Effector CD8-positive, alpha-beta T cell (primary cell): ENCODE results near the gene ABHD16A.

Source experiments
- DNase-seq: peaks from one replicate; lab custom pipeline; 2025; lab: John Stamatoyannopoulos, UW

ABHD16A gene

GRCh38 chr6:31689249-31690110 is 13.6 kb downstream of the ABHD16A start:
- DNase-seq, result no peak

DNA sequence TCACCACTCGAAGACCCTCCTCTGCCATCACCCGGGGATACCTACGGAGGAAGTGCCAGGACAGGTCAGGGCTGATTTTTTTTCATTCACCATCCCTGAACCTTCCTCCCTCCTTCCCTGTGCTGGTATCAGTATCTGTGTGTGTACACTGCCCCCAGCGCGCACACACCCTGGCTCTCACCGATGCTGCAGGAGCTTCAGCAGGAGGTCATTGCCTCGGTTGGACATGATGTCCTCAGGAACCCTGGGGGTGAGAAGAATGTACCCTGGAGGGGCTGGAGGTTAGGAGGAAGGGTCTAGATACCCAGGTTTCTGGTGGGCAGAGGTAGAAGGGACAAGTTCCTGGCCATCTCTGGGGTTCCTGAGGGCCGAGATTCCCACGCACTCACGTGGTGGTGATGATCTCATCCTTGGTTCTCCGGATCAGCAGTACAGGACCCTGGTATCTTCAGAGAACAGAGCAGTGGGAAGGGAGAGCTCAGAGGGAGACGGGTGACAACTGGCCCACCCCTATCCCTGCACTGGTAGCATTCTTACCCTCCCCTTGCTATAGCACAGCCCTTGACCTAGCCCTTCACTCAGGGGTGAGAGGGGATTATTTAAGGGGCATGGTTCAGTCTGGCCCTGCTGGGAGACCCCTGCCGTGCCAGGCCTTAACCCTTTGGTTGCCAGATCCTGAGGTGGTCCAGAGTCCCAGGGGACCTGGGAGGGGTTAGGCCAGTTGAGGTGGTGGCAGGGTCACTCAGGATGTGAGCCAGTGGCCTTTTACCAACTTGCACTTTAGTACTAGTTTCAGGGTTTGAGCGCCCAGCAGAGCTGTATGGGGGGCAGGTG is 15.0 kb downstream of the ABHD16A start:
- no peak for DNase-seq

GRCh38 chr6:31687321-31687720 is 15.8 kb downstream of the ABHD16A start:
- no peak for DNase-seq

DNA sequence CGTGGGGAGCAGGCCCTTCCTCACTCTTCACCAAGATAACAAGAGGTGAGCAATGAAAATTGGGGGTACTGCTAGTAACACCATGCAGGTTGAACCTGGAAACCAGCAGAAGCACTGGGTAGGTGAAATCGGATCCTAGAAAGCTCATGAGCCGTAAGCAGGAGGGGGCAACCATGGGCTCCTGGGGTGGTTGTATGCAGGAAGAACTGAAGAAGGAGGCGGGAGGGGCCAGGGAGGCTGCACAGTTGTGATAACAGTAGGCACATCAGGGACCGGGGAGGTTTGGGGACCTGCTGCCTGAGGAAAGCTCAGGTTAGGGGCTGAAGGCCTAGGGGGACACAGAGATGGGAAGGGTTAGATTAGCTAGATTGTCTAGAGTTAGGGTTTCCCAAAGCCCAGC is 16.6 kb downstream of the ABHD16A start:
- no peak for DNase-seq

GRCh38 chr6:31683591-31683990 is 19.5 kb downstream of the ABHD16A start:
- no peak for DNase-seq

GRCh38 chr6:31681135-31681671 is 21.9 kb downstream of the ABHD16A start:
- DNase-seq, result peak; percentile 14

GRCh38 chr6:31680226-31681134 is 22.6 kb downstream of the ABHD16A start, which contains the start of gene LY6G5C:
TSS of gene LY6G5C (minus strand) at chr6:31681067. CDS start at chr6:31680373, 694 bp downstream.
- DNase-seq, result peak; percentile 23

GRCh38 chr6:31677955-31678354 is 25.2 kb downstream of the ABHD16A start:
- no peak for DNase-seq

GRCh38 chr6:31676904-31677303 is 26.2 kb downstream of the ABHD16A start:
- DNase-seq, result no peak

DNA sequence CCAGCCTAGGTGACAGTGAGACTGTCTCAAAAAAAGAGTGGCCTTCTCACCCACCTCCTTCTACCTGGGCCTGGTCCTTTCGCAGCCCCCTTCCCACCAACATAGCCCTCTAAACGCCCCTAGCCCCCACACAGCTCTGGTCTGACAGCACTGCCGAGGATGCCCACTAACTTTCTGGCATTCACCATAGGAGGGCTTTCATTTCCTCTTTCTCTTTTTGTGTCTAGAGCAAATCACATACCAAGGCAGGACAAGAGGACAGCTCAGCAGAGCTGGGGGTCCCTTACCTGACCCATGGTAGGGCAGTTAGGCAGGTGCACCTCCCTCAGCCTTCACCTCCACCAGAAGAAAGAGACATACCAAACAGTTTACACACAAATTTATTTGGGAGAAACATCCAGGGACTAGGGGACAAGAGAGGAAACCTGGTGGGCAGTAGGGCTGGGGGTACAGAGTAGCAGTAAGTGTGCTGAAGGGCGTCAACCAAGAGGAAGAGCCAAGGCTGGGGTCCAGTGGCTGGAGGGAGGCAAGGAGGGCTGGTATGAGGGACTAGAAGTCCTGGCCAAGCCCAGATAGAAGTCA is 26.7 kb downstream of the ABHD16A start:
- no peak for DNase-seq

DNA sequence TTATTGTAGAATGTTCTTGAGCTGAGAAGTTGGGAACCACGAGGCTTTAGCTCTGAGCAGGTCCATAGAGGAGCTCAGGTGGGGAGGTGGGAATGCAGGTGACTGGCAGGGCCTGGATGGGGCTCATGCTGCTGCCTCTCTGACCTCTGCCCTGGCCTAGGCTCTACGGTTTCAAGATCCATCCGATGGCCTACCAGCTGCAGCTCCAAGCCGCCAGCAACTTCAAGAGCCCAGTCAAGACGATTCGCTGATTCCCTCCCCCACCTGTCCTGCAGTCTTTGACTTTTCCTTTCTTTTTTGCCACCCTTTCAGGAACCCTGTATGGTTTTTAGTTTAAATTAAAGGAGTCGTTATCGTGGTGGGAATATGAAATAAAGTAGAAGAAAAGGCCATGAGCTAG is 33.4 kb downstream of the ABHD16A start, which contains the start of gene LY6G5B:
Gene LY6G5B, plus strand, starts transcription at position 301 of the 400 bp plus-strand sequence. CDS start 975 bp downstream, outside the sequence.
- DNase-seq, result no peak

DNA sequence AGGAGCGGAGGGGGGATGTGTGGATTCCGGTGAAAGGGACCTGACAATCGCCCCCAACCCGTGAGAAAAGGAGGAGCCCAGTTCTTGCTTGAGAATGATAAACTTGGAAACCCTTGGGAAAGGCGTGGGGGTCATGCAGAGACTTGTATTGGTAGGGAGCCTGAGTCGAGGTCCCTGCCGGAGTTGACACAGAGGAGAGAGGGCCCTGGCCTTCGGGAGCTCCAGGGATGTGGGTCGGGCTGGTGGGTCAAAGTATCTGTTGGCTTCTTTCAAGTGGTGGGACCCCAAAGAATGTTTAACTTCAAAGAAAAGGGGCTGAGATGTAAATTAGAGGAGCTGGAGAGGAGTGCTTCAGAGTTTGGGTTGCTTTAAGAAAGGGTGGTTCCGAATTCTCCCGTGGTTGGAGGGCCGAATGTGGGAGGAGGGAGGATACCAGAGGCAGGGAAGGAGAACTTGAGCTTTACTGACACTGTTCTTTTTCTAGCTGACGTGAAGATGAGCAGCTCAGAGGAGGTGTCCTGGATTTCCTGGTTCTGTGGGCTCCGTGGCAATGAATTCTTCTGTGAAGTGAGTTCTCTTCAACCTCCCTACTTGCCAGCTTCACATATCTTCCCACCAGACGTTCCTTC is 36.7 kb downstream of the ABHD16A start:
- DNase-seq, result no peak

GRCh38 chr6:31665501-31666336 is 37.4 kb downstream of the ABHD16A start, which contains the start of gene CSNK2B:
TSS of gene CSNK2B (plus strand) at chr6:31666080. CDS start at chr6:31666832, 752 bp downstream.
- DNase-seq, result peak; percentile 96

DNA sequence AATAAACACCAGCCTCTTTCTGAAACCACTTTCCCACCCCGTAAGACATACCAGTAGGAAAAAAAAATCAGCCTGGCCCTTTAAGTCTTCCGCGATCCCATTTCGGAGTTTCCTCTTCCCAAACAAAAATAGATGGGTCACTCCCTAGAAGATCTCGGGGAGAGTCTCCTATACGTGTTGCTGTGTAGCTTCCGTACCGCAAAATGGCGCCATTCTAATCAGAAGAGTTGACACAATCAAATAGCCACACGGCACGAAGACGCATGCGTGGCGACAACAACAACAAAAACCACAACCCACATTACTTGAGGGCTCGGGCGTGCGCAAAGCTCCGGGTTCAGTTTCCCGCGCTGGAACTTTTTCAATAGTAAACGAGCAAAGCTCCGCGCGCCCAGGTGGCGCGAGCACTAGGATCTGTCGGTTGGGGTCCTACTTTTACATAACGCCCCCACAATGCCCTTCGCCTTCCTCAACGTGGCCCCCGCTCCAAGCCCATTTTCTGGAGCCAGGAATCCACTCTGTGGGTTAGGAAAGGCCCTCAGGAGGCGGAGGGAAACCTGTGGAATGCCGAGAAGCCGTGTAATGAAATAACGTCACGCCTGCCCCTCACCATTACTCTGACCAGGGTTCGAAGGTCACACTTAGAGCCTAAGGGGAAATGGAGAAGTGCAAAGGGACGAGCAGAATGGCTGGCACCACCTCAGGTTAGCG is 38.2 kb downstream of the ABHD16A start, which contains the start of gene GPANK1:
Gene GPANK1, minus strand, starts transcription at position 208 of the 711 bp plus-strand sequence. CDS start 519 bp downstream, outside the sequence.
- DNase-seq, result peak; percentile 82

DNA sequence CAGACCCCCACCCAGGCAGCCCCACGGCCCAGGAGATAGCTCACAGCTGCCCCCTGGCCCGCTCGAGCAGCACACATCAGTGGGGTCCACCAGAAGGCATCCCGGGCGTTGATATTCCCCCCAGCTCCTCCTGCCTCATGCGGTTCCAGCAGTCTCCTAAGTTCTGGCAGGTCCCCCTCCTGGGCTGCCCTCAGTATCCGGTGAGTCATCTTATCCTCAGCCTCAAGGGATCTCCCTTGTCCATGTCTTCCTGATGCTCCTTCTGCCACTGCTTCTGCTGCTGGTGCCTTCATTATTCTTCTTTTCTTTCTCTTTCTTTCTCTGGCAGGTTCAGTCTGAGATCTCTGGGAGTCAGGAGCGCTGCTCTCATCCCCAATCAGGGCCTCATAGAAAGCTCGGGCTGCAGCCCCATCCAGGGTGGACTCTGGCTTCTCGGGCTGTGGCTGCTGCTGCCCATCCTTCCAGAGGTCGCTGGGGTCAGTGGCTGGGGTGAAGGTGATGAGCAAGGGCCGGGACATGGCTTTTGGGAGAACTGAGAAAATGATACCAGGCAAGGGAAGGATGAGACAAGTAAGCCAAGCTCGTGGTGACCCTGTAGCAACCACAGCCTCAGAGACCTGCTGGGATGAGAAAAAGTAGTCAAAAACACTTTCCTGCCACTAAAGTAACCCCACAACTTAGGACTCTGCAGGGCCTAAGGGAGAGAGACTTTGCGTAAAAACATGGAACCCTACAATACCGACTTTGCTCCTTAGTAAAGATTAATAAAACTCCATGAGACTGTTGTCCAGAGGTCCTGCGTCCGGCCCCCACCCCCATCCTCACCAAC is 38.9 kb downstream of the ABHD16A start:
- no peak for DNase-seq

- no peak for DNase-seq
Observed at GRCh38 chr6:31663126-31663960, 39.8 kb downstream of the ABHD16A start.
